SK-N-DZ (cell line): Measurements from ENCODE around the gene OR13C3. TPM values are rescaled to one million over a fixed set of nuclear protein-coding genes. Genes with fewer than 3 reads are reported as not detected.
"Not testable (repeated sequence)": the region's sequence is repeated elsewhere in the genome, so short reads cannot be mapped to it uniquely, and the experiment has no call there.

Experiments
- DNase-seq: peaks from one replicate; pipeline ENCODE4 v3.0.0-alpha.2; 2015; ENCODE audit warnings: low spot score
- polyA plus RNA-seq, 2 experiments: library from polyadenylated mRNA; depleted of rRNA; stranded (reverse); fragments of >200 nt; gene quantifications; 2 replicates each; pipeline ENCODE4 v1.2.3, GENCODE V29; 2014

Gene OR13C3
- not detected in 2 replicates for polyA plus RNA-seq (2014; cell fraction: cytosol; rRNA removed)
- polyA plus RNA-seq (2014; cell fraction: nucleus; rRNA removed) = not detected in 2 replicates

DNA sequence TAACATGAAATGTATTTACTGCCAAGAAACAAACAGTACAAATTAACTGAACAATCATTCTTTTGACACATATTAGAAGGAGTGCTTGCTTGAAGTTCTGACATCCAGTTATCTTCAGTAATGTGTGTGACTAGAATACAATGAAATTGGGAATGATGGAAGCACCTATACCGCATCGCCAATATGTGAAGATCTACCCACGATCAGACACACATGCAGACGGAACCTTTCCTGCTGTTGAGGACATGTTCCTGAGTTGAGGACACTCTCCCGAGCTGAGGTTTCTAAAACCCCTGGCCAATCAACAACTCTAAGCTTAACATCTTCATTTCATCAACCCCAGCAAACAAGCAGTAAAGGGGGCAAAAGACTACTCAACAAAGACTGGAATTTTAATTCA is at the start of gene OR13C3:
Gene OR13C3 (minus strand): TSS at position 101 of the 400 bp plus-strand sequence. CDS start 133 bp downstream, outside the sequence.
- DNase-seq = no peak

DNA sequence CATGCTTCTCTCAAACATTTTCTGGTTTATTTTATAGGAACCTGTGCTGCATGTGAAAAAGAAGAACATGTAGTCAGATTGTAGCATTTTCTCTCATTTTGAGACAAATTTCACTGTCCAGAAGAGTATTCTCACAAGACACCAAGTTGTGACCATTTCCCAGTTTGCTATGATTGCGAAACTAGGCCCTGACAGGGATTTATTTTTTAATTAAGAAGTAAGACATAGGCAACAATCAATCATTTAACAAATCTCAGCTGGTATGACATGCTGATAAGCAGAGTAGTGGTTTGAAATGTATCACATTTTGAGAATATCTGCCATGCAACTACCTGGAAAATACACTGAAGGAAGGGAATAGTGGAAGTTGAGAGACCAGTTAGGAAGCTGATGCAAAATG is 43.9 kb upstream of the OR13C3 start:
- DNase-seq = no peak

- DNase-seq = no peak
These were observed 40.6 kb upstream of the OR13C3 start for GRCh38 chr9:104577263-104577662.

DNA sequence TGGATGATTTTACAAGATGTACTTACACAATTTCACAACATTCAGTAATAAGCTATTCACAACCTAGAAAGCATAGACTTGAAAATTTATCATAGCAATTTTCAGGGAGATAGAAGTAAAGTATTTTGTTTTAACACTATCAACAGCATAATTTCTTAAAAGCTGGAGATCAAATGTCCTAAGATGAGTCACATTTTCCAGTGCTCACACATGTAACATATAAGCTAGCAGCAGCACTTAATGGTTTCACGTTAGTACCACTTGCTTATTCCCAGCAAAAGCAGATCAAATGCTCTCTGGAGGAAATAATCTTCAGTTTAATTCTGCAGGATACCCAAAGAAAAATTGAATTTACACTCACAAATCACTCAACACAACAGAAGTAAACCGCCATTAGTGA is 38.8 kb upstream of the OR13C3 start:
- no peak for DNase-seq

GRCh38 chr9:104572612-104573011 is 36.0 kb upstream of the OR13C3 start:
- DNase-seq = no peak

DNA sequence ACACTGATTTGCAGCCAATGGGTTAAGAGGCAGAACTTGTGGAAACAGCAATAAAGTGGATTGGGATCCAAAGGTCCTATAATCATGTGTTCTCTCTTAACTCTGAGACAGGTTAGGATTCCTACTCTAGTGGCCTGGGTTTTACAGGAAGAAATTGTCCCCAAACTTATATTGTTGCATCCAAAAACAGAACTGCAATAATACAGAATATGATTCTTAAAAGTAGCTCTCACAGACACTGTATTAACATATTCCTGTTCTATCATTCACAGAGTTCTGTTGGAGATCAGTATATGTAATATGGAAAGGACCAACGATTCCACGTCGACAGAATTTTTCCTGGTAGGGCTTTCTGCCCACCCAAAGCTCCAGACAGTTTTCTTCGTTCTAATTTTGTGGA is 32.2 kb upstream of the OR13C3 start, which contains the start of gene OR13C8:
Gene OR13C8 (plus strand): TSS at position 301 of the 400 bp plus-strand sequence. CDS start 0 bp downstream, at position 301.
- no peak for DNase-seq

GRCh38 chr9:104564358-104564757 is 27.7 kb upstream of the OR13C3 start:
- no peak for DNase-seq

DNA sequence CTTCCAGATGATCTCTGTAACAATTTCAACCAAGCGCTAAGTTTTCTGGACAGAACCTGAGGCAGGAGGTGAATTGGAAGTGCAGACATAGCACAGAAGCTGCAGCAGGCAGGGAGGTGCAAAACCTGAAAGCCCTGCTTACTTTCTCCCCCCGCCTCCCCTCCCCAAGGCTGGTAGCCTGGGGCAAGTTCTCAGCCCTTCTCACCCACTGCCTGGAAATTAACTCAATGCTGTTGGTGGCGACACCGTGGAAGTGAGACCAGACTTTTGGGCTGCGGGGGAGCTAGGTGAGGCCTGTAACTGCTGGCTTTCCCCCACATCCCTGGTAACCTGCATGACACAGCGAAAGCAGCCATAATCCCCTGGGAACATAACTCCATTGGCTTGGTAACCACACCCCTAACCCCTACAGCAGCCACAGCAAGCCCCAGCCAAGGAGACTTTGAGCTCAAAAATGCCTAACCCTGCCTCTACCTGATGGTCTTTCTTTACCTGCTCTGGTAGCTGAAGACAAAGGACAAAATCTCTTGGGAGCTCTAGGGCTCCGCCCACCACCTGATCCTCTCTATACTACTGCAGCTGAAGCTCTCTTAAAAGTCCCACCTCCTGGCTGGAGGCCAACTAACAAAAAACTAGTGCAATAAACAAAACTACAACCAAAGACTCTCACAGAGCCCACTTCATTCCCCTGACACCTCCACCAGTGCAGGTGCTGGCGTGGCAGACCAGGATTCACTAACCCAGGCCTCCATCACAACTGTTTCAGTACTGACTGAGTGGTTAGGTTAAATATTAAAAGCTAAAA is 20.4 kb upstream of the OR13C3 start:
- no peak for DNase-seq

DNA sequence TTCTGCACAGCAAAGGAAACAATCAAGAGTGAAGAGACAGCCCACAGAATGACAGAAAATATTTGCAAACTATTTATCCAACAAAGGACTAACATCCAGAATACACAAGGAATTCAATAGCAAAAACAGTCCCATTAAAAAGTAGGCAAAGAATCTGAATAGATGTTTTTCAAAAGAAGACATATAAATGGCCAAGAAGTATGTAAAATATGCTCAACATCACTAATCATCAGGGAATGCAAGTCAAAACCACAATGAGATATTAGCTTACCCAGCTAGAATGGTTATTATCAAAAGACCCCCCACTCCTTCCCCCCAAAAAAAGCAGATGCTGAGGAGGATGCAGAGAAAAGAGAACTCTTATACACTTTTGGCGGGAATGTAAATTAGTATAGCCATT is 18.9 kb upstream of the OR13C3 start:
- no peak for DNase-seq

DNA sequence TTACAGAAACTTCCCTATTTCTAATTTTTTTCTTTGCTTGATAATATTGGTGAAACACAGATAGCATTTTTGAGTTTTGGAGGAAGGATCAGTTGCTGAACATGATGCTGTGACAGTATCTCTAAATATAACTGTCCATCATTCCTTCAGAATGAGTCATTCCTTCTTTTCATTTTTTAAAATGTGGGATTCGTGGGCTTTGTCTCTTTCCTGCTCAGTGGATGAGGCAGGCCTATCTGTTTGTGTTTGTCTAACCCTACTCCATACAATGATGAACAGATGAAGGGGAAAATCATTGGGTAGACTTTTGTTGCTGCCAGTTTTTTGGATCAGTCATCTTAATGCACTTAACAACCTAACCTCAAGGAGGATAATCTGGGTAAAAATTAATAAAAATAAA is 16.6 kb upstream of the OR13C3 start:
- no peak for DNase-seq

- no peak for DNase-seq
These were observed 8.0 kb upstream of the OR13C3 start for GRCh38 chr9:104544644-104545043.

GRCh38 chr9:104539275-104539674 is 2.6 kb upstream of the OR13C3 start:
- DNase-seq = no peak

GRCh38 chr9:104527109-104527508 is 9.5 kb downstream of the OR13C3 start, which contains the start of gene OR13C4:
Gene OR13C4 (minus strand): TSS chr9:104527209. CDS start chr9:104527209, 0 bp downstream.
- no peak for DNase-seq

GRCh38 chr9:104520241-104520640 is 16.4 kb downstream of the OR13C3 start:
- DNase-seq = not testable (repeated sequence)

DNA sequence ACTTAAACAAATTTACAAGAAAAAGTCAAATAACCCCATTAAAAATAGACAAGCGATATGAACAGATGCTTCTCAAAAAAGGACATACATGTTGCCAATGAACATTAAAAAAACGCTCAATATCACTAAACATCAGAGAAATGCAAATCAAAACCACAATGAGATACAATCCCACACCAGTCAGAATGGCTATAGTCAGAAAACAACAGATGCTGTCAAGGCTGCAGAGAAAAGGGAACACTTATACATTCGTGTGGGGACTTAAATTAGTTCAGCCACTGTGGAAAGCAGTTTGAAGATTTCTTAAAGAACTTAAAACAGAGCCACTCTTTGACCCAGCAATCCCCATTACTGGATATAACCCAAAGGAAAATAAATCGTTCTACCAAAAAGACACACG is 21.8 kb downstream of the OR13C3 start:
- DNase-seq = no peak

DNA sequence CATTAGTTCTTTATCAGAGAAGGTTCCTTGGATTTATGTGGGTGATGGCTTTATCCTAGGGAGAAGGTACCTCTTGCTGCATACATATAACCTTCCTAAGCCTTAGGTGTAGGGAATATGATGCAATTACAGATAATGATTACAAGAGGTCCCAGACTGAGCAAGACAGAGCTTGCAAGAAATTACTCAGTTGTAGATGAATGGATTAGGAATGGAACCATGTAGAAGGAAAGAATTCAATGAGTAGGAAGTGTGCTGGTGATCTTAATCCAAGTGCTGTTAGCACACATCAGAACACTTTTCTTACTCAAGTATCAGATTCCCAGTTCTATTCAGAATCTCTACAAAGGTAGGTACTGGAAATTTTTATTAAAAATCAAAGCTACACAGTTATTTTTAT is 30.1 kb downstream of the OR13C3 start:
- no peak for DNase-seq

DNA sequence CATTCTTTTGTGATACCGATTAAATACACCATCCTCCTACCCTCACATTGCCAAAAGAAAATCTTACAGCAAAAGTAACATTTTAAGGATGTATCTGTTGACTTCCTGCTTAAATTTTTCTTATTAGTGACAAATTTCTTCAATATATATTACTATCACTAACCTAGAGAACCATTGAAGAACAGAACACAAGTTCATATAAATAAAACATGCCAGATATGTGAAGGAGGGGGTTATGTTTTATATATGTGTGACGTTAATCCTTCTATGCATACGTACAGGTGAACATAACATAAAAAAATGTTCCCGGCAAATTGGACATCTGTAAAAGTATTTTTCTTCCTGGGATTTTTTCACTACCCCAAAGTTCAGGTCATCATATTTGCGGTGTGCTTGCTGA is 32.7 kb downstream of the OR13C3 start, which contains the start of gene OR13F1:
Gene OR13F1 (plus strand): TSS at position 301 of the 400 bp plus-strand sequence. CDS start 0 bp downstream, at position 301.
- DNase-seq = no peak

DNA sequence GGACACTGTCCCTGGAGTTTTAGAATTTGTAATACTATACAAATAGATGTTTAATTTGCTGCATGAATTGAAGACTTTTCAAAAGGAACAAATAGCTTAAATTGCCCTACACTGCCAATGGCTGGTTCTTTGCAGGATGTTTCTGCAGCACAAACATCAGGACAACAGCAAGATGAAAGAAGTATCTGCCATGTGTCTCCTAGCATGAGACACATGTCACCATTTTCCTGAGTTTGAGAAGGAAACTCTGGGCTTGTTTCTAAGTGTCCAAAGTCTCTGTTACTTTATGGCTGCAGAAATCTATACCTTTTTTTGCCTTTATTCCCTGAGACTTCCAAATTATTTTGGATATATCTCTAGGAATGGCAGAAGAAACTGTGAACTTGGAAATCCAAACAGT is 33.2 kb downstream of the OR13C3 start:
- no peak for DNase-seq

- DNase-seq = no peak
These were observed 41.8 kb downstream of the OR13C3 start for GRCh38 chr9:104494808-104495207.
